Body of pancreas (tissue), 4 donors: ENCODE measurements around the gene BACH1. TPM values are rescaled to one million over a fixed set of nuclear protein-coding genes. Genes with fewer than 3 reads are reported as not detected.

ENCODE experiments used
- ATAC-seq: fragments of 150-250 bp; one replicate; pipeline ENCODE4 v1.9.1; 2016
- DNase-seq, 4 donors: peaks; one replicate each; pipeline ENCODE4 v3.0.0-alpha.2; 2019
- H3K27ac ChIP-seq, 4 donors: fragments of 200-600 bp; sonication (generic); 1 replicate in 3 of 4; 2 replicates in 1 of 4; pipeline versions ENCODE4 v1.5.1 to v1.6.1; 2016 to 2019; ENCODE audit warnings: mild to moderate bottlenecking in 1 of 4, mixed read lengths in 1 of 4, moderate library complexity in 1 of 4
- H3K27me3 ChIP-seq, 2 donors: fragments of 200-600 bp; sonication (generic); one replicate each; pipeline ENCODE4 v1.6.0; 2016; ENCODE audit warnings: mild to moderate bottlenecking in 1 of 2
- H3K36me3 ChIP-seq, 2 donors: fragments of 200-600 bp; sonication (generic); replicated peaks in 1 of 2; 2 replicates each; pipeline ENCODE4 v1.5.1; 2016; ENCODE audit warnings: low read depth in 2 of 2; ENCODE audit not compliant: insufficient read depth in 1 of 2
- H3K4me1 ChIP-seq: fragments of 200-600 bp; sonication (generic); one replicate; pipeline ENCODE4 v1.6.0; 2016
- H3K4me3 ChIP-seq, 2 donors: fragments of 200-600 bp; sonication (generic); 1 replicate in 1 of 2; 2 replicates in 1 of 2; pipeline ENCODE4 v1.5.1; 2016 to 2019
- H3K9me3 ChIP-seq, 3 donors: fragments of 200-600 bp; sonication (generic); 1 replicate in 2 of 3; 2 replicates in 1 of 3; pipeline ENCODE4 v1.5.1; 2016
- CTCF ChIP-seq, 7 experiments: fragments of 450-650 bp in 4 of 7; fragments of 200-600 bp in 3 of 7; sonication (generic) in 3 of 7; IDR thresholded peaks; one replicate each; pipeline ENCODE4 v1.5.1; 2016 to 2019; ENCODE audit warnings: antibody characterized with exemption in 7 of 7
- POLR2A ChIP-seq, 3 donors: fragments of 450-650 bp; IDR thresholded peaks; one replicate each; pipeline ENCODE4 v1.6.1; 2016; ENCODE audit warnings: antibody characterized with exemption in 3 of 3, mild to moderate bottlenecking in 2 of 3
- WGBS, 2 donors: methylation state at CpG; one replicate each; pipeline ENCODE4 v1.1.5; 2017; 5-methylcytosine and 5-hydroxymethylcytosine counted together
- intact Hi-C: fragments of 100-400 bp; cut with DNase I; formaldehyde crosslinking; loops from one replicate; pipeline ENCODE4 v1.15.1; 2023
- total RNA-seq, 2 donors: library from RNA; depleted of rRNA; stranded (reverse); fragments of >200 nt; gene quantifications; one replicate each; pipeline ENCODE4 v1.1.0, GENCODE V29; 2016

BACH1 gene
- total RNA-seq, 2 donors from 2014 or later = 28.5 to 29.7 TPM

GRCh38 chr21:29335720-29336119 is 37.0 kb downstream of the BACH1 start:
- WGBS, 2 donors = 86 to 87% methylated on average over 3 of the region's 3 CpGs
- no peak for DNase-seq
- ATAC-seq = no peak
- intact Hi-C loops = no loop called here
- TF ChIP-seq CTCF (IDR thresholded peaks at IDR 0.05) = no peak
- no peaks in the 10 kb centered on the region for H3K9me3 ChIP-seq
- H3K36me3 ChIP-seq = no peaks in the 10 kb centered on the region
- peaks cover 16% of the 10 kb centered on the region for H3K4me1 ChIP-seq
- H3K27me3 ChIP-seq = no peaks in the 10 kb centered on the region
- no peak overlapping the region for H3K4me3 ChIP-seq
- H3K27ac ChIP-seq = no peak overlapping the region

GRCh38 chr21:29338256-29338655 is 39.5 kb downstream of the BACH1 start:
- DNase-seq = no peak
- ATAC-seq = no peak
- intact Hi-C loops = no loop called here
- 94 to 95% methylated on average over 4 of the region's 4 CpGs for WGBS, 2 donors
- Histone ChIP-seq H3K27me3 (no peaks in the 10 kb centered on the region), H3K4me3 (no peak overlapping the region), H3K9me3 (no peaks in the 10 kb centered on the region), H3K36me3 (no peaks in the 10 kb centered on the region), H3K27ac (no peak overlapping the region), H3K4me1 (peaks cover 31% of the 10 kb centered on the region)
- no peak for TF ChIP-seq POLR2A (IDR thresholded peaks at IDR 0.05)
- TF ChIP-seq CTCF (IDR thresholded peaks at IDR 0.05) = no peak

GRCh38 chr21:29340228-29340627 is 41.5 kb downstream of the BACH1 start:
- no peaks in the 10 kb centered on the region for H3K9me3 ChIP-seq
- peaks cover 37% of the 10 kb centered on the region for H3K4me1 ChIP-seq
- no peaks in the 10 kb centered on the region for H3K36me3 ChIP-seq
- no peak overlapping the region for H3K4me3 ChIP-seq
- intact Hi-C loops = no loop called here
- H3K27ac ChIP-seq = no peak overlapping the region
- ATAC-seq (no peak), DNase-seq (no peak)
- no peak for TF ChIP-seq CTCF (IDR thresholded peaks at IDR 0.05)
- TF ChIP-seq POLR2A (IDR thresholded peaks at IDR 0.05) = no peak
- H3K27me3 ChIP-seq = no peaks in the 10 kb centered on the region

GRCh38 chr21:29342363-29342957 is 43.7 kb downstream of the BACH1 start:
- no peak overlapping the region for H3K4me3 ChIP-seq
- peak; percentile 68 for ATAC-seq
- H3K4me1 ChIP-seq = peaks cover 45% of the 10 kb centered on the region
- no peaks in the 10 kb centered on the region for H3K9me3 ChIP-seq
- H3K27me3 ChIP-seq = no peaks in the 10 kb centered on the region
- 33 to 47% methylated on average over 9 of the region's 9 CpGs for WGBS, 2 donors
- TF ChIP-seq POLR2A (IDR thresholded peaks at IDR 0.05) = no peak
- no peak for TF ChIP-seq CTCF (IDR thresholded peaks at IDR 0.05)
- peak; percentile 30 to 57 (median 42) for DNase-seq
- H3K36me3 ChIP-seq = no peaks in the 10 kb centered on the region
- H3K27ac ChIP-seq = peak overlapping the region; percentile 11 to 65 (median 47)
- intact Hi-C loops = no loop called here

- intact Hi-C loops = no loop called here
- DNase-seq = peak in 2 of 4 donors; percentile 22 to 52
- no peak overlapping the region for H3K4me3 ChIP-seq
- peaks cover 55% of the 10 kb centered on the region for H3K4me1 ChIP-seq
- H3K27me3 ChIP-seq = no peaks in the 10 kb centered on the region
- no peaks in the 10 kb centered on the region for H3K9me3 ChIP-seq
- no peaks in the 10 kb centered on the region for H3K36me3 ChIP-seq
- no peak for TF ChIP-seq CTCF (IDR thresholded peaks at IDR 0.05)
- TF ChIP-seq POLR2A (IDR thresholded peaks at IDR 0.05) = no peak
- peak; percentile 57 for ATAC-seq
- 32 to 40% methylated on average over 4 of the region's 4 CpGs for WGBS, 2 donors
- peak overlapping the region in 3 of 4 donors; percentile 41 to 65 (median 53) for H3K27ac ChIP-seq
These were observed 44.8 kb downstream of the BACH1 start for GRCh38 chr21:29343519-29343918.
